Measurements from ENCODE around the gene RBM33. TPM values are rescaled to one million over a fixed set of nuclear protein-coding genes. Genes with fewer than 3 reads are reported as not detected.
"Not testable (repeated sequence)": the region's sequence is repeated elsewhere in the genome, so short reads cannot be mapped to it uniquely, and the experiment has no call there.

The RBM33 gene
- total RNA-seq, 1 experiment from 2014 or later: 73.6 TPM

DNA sequence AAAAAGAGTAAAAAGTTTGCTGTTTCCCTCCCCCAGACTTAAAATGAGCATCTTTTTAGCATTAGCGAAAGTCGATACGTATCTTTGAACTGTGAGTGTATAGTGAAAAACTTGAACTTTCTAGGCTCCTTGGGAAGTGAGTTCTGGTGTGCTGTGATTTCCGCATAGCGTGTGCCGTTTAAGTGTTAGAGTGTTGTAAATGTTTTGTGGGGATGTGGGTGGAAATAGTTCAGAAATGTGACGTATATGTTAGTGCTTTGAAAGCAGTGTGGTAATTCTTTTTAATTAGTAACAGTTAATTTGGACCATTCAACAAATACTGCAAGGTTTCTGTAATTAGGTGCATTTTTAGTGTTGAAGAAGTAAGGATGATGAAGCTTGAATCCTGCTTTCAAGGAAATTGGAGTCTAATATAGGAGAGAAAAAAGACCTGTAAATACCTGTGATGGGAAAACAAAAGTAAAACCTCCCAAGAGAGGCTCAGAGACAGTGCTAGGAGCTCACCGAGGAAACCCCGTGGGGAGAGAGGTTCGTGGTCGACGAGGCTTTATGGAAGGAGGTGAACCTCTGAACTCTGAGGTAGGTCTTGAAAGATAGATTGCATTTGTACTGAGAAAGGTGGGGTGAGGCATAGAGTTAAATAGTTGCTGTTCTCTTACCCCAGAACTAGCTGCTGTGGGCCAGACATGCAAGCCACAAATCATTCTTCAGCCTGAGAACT lies 40.8 kb downstream of the RBM33 start:
- no peak overlapping the region for H3K27ac ChIP-seq (ENCODE audit: low read depth, low read length, poor library complexity, severe bottlenecking)
- H3K27me3 ChIP-seq (replicated peaks; ENCODE audit: insufficient read depth, low read depth, low read length, poor library complexity): no peaks in the 10 kb centered on the region
- POLR2A ChIA-PET (ENCODE audit: low non-redundant PET): no interaction called here
- TF ChIP-seq EZH2 (IDR thresholded peaks at IDR 0.05; ENCODE audit: borderline replicate concordance, low read depth, low read length, poor library complexity, severe bottlenecking): no peak
- TF ChIP-seq CTCF (conservative IDR thresholded peaks at IDR 0.05; ENCODE audit: low read depth, low read length): no peak
- peaks cover 18% of the 10 kb centered on the region for H3K36me3 ChIP-seq (ENCODE audit: insufficient read depth, low read length, poor library complexity, severe bottlenecking)
- intact Hi-C loops (cut with micrococcal nuclease; ENCODE audit: unreplicated experiment): no loop called here
- no TSS peak for BruUV-seq (replicated peaks)
- H3K9me3 ChIP-seq (ENCODE audit: low read depth, low read length, poor library complexity, severe bottlenecking): no peaks in the 10 kb centered on the region
- peaks cover 8% of the 10 kb centered on the region for H3K4me1 ChIP-seq (ENCODE audit: insufficient read depth, low read length, poor library complexity, severe bottlenecking)
- CTCF ChIA-PET: no interaction called here
- DNase-seq (ENCODE audit: low spot score): no peak
- no peak overlapping the region for H3K4me3 ChIP-seq (ENCODE audit: low read depth, low read length, poor library complexity, severe bottlenecking)

GRCh38 chr7:155685791-155686160 lies 41.3 kb downstream of the RBM33 start:
- H3K9me3 ChIP-seq (ENCODE audit: low read depth, low read length, poor library complexity, severe bottlenecking): no peaks in the 10 kb centered on the region
- TF ChIP-seq EZH2 (IDR thresholded peaks at IDR 0.05; ENCODE audit: borderline replicate concordance, low read depth, low read length, poor library complexity, severe bottlenecking) (no peak), CTCF (conservative IDR thresholded peaks at IDR 0.05; ENCODE audit: low read depth, low read length) (no peak)
- H3K27me3 ChIP-seq (replicated peaks; ENCODE audit: insufficient read depth, low read depth, low read length, poor library complexity): no peaks in the 10 kb centered on the region
- H3K4me1 ChIP-seq (ENCODE audit: insufficient read depth, low read length, poor library complexity, severe bottlenecking): peaks cover 8% of the 10 kb centered on the region
- peaks cover 15% of the 10 kb centered on the region for H3K36me3 ChIP-seq (ENCODE audit: insufficient read depth, low read length, poor library complexity, severe bottlenecking)
- no peak for DNase-seq (ENCODE audit: low spot score)
- H3K27ac ChIP-seq (ENCODE audit: low read depth, low read length, poor library complexity, severe bottlenecking): no peak overlapping the region
- CTCF ChIA-PET: no interaction called here
- intact Hi-C loops (cut with micrococcal nuclease; ENCODE audit: unreplicated experiment): no loop called here
- POLR2A ChIA-PET (ENCODE audit: low non-redundant PET): no interaction called here
- H3K4me3 ChIP-seq (ENCODE audit: low read depth, low read length, poor library complexity, severe bottlenecking): no peak overlapping the region
- no TSS peak for BruUV-seq (replicated peaks)

DNA sequence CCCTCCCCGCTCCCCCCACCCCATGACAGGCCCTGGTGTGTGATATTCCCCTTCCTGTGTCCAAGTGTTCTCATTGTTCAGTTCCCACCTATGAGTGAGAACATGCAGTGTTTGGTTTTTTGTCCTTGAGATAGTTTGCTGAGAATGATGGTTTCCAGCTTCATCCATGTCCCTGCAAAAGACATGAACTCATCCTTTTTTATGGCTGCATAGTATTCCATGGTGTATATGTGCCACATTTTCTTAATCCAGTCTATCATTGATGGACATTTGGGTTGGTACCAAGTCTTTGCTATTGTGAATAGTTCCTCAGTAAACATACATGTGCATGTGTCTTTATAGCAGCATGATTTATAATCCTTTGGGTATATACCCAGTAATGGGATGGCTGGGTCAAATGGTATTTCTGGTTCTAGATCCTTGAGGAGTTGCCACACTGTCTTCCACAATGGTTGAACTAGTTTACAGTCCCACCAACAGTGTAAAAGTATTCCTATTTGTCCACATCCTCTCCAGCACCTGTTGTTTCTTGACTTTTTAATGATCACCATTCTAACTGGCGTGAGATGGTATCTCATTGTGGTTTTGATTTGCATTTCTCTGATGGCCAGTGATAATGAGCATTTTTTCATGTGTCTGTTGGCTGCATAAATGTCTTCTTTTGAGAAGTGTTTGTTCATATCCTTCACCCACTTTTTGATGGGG lies 42.3 kb downstream of the RBM33 start:
- H3K4me1 ChIP-seq (ENCODE audit: insufficient read depth, low read length, poor library complexity, severe bottlenecking); H3K27ac ChIP-seq (ENCODE audit: low read depth, low read length, poor library complexity, severe bottlenecking); DNase-seq (ENCODE audit: low spot score); H3K36me3 ChIP-seq (ENCODE audit: insufficient read depth, low read length, poor library complexity, severe bottlenecking); H3K9me3 ChIP-seq (ENCODE audit: low read depth, low read length, poor library complexity, severe bottlenecking); H3K27me3 ChIP-seq (replicated peaks; ENCODE audit: insufficient read depth, low read depth, low read length, poor library complexity); intact Hi-C loops (cut with micrococcal nuclease; ENCODE audit: unreplicated experiment); CTCF ChIA-PET; BruUV-seq (replicated peaks); H3K4me3 ChIP-seq (ENCODE audit: low read depth, low read length, poor library complexity, severe bottlenecking); POLR2A ChIA-PET (ENCODE audit: low non-redundant PET): not testable (repeated sequence)

DNA sequence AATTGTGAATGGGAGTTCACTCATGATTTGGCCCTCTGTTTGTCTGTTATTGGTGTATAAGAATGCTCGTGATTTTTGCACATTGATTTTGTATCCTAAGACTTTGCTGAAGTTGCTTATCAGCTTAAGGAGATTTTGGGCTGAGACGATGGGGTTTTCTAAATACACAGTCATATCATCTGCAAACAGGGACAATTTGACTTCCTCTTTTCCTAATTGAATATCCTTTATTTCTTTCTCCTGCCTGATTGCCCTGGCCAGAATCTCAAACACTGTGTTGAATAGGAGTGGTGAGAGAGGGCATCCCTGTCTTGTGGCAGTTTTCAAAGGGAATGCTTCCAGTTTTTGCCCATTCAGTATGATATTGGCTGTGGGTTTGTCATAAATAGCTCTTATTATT lies 43.8 kb downstream of the RBM33 start:
- POLR2A ChIA-PET (ENCODE audit: low non-redundant PET): not testable (repeated sequence)

GRCh38 chr7:155690655-155691054 lies 46.2 kb downstream of the RBM33 start:
- intact Hi-C loops (cut with micrococcal nuclease; ENCODE audit: unreplicated experiment); H3K4me1 ChIP-seq (ENCODE audit: insufficient read depth, low read length, poor library complexity, severe bottlenecking); BruUV-seq (replicated peaks); H3K4me3 ChIP-seq (ENCODE audit: low read depth, low read length, poor library complexity, severe bottlenecking); H3K27me3 ChIP-seq (replicated peaks; ENCODE audit: insufficient read depth, low read depth, low read length, poor library complexity); H3K36me3 ChIP-seq (ENCODE audit: insufficient read depth, low read length, poor library complexity, severe bottlenecking); POLR2A ChIA-PET (ENCODE audit: low non-redundant PET); DNase-seq (ENCODE audit: low spot score); H3K27ac ChIP-seq (ENCODE audit: low read depth, low read length, poor library complexity, severe bottlenecking); H3K9me3 ChIP-seq (ENCODE audit: low read depth, low read length, poor library complexity, severe bottlenecking): not testable (repeated sequence)
- CTCF ChIA-PET: interaction anchor here (0.7 kb wide), 1 partner anchor 738 kb away, joined by 3 read pairs; no protein-coding TSS in a partner anchor

More for the DNA sequence above, 43.8 kb downstream of the RBM33 start:
- H3K27ac ChIP-seq (ENCODE audit: low read depth, low read length, poor library complexity, severe bottlenecking); H3K27me3 ChIP-seq (replicated peaks; ENCODE audit: insufficient read depth, low read depth, low read length, poor library complexity); H3K9me3 ChIP-seq (ENCODE audit: low read depth, low read length, poor library complexity, severe bottlenecking); intact Hi-C loops (cut with micrococcal nuclease; ENCODE audit: unreplicated experiment); BruUV-seq (replicated peaks); H3K36me3 ChIP-seq (ENCODE audit: insufficient read depth, low read length, poor library complexity, severe bottlenecking); DNase-seq (ENCODE audit: low spot score); H3K4me3 ChIP-seq (ENCODE audit: low read depth, low read length, poor library complexity, severe bottlenecking); CTCF ChIA-PET; H3K4me1 ChIP-seq (ENCODE audit: insufficient read depth, low read length, poor library complexity, severe bottlenecking): not testable (repeated sequence)
